Central memory CD8-positive, alpha-beta T cell (primary cell): ENCODE results near the gene UBASH3B.

Experiments used
- ATAC-seq: fragments of 150-1000 bp; cut with Tn5 transposase; replicated peaks from 2 replicates; pipeline ENCODE4 v1.10.0; 2022; ENCODE audit warnings: mild to moderate bottlenecking, moderate FRiP score, moderate number of reproducible peaks; ENCODE audit not compliant: poor library complexity, severe bottlenecking; ENCODE audit errors: extremely low read depth
- DNase-seq, 2 donors: peaks; one replicate each; pipeline ENCODE4 v3.0.0; 2021; ENCODE audit warnings: low spot score in 2 of 2
- H3K27ac Mint-ChIP-seq: one replicate; pipeline ENCODE4 v1.8.0; 2022; ENCODE audit warnings: low read depth, mild to moderate bottlenecking, moderate library complexity, mixed read lengths
- H3K27me3 Mint-ChIP-seq: one replicate; pipeline ENCODE4 v1.8.0; 2022; ENCODE audit warnings: mixed read lengths
- H3K36me3 Mint-ChIP-seq: one replicate; pipeline ENCODE4 v1.8.0; 2022; ENCODE audit warnings: mild to moderate bottlenecking, moderate library complexity, mixed read lengths; ENCODE audit not compliant: insufficient read depth
- H3K4me1 Mint-ChIP-seq: one replicate; pipeline ENCODE4 v1.8.0; 2022; ENCODE audit warnings: mixed read lengths
- H3K4me3 Mint-ChIP-seq: one replicate; pipeline ENCODE4 v1.8.0; 2022; ENCODE audit warnings: mild to moderate bottlenecking, moderate library complexity, mixed read lengths
- H3K9me3 Mint-ChIP-seq: one replicate; pipeline ENCODE4 v1.8.0; 2022; ENCODE audit warnings: mixed read lengths

The UBASH3B gene

DNA sequence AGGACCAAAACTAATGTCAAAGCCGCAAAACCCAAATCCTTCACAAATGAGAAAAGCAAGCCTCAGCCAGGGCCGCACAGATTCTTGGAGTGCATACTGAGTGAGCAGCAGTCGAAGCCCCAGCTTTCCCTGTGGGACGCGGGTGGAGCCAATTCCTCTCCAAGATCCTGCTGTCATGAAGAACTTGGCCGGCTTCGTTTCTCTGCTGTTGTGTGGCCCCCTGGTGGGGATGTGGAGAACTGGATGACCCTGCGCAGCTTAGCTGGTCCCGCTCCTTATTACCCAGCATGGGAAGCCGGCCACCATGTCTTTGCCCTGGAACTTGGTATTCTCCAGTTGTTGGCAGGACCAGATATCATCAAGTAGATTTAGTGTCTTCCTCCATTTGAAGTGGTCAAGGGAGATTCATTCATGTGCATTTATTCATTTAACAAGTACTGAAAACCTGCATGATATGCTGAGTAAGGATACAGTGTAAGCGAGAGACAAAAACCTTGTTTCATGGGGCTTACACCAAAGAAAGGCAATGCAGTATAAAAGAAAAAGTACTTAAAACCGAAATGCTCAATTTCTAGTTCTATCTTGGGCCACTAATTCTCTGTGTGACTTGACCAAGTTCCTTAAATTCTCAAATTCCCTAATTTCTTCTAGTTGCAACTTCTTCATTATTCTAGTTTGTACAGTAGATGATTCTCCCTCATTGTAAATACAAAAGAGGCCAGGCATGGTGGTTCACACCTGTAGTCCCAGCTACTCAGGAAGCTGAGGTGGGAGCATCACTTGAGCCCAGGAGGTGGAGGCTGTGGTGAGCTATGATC lies 126.1 kb downstream of the UBASH3B start:
- H3K4me3 Mint-ChIP-seq, result no peak overlapping the region
- peak overlapping the region; percentile 44 for H3K27ac Mint-ChIP-seq
- peak; percentile 58 to 62 for DNase-seq
- H3K9me3 Mint-ChIP-seq, result no peaks in the 10 kb centered on the region
- H3K36me3 Mint-ChIP-seq, result peaks cover 20% of the 10 kb centered on the region
- H3K4me1 Mint-ChIP-seq, result peaks cover 7% of the 10 kb centered on the region
- peak; percentile 54 for ATAC-seq
- H3K27me3 Mint-ChIP-seq, result no peaks in the 10 kb centered on the region

DNA sequence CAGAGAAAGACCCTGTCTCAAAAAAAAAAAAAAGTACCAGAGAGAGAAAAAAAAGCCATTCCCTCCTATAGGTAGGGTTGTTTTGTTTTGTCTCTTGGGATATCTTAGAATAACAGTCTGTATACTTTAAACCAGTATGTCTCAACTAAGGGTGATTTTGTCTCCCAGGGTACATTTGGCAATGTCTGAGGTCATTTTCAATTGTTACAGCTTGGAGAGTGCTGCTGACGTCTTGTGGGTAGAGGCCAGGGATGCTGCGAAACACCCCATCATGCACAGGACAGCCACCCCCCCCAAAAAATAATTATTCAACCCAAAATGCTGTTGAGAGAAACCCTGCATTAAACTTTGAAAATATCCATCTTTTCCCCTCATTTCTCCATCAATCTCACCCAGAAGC lies 126.7 kb downstream of the UBASH3B start:
- Mint-ChIP-seq H3K27me3 (no peaks in the 10 kb centered on the region), H3K4me3 (no peak overlapping the region), H3K4me1 (peaks cover 7% of the 10 kb centered on the region), H3K27ac (no peak overlapping the region), H3K9me3 (no peaks in the 10 kb centered on the region), H3K36me3 (peaks cover 21% of the 10 kb centered on the region)
- ATAC-seq (no peak), DNase-seq (no peak)

GRCh38 chr11:122784325-122784955 lies 128.9 kb downstream of the UBASH3B start:
- Mint-ChIP-seq H3K27me3 (no peaks in the 10 kb centered on the region), H3K9me3 (no peaks in the 10 kb centered on the region), H3K4me3 (no peak overlapping the region), H3K4me1 (peaks cover 7% of the 10 kb centered on the region), H3K36me3 (peaks cover 15% of the 10 kb centered on the region), H3K27ac (no peak overlapping the region)
- DNase-seq, result no peak
- no peak for ATAC-seq

GRCh38 chr11:122785031-122785541 lies 129.6 kb downstream of the UBASH3B start:
- DNase-seq, result no peak
- peaks cover 7% of the 10 kb centered on the region for H3K4me1 Mint-ChIP-seq
- no peak overlapping the region for H3K4me3 Mint-ChIP-seq
- no peaks in the 10 kb centered on the region for H3K9me3 Mint-ChIP-seq
- H3K27me3 Mint-ChIP-seq, result no peaks in the 10 kb centered on the region
- peaks cover 9% of the 10 kb centered on the region for H3K36me3 Mint-ChIP-seq
- H3K27ac Mint-ChIP-seq, result no peak overlapping the region
- no peak for ATAC-seq

GRCh38 chr11:122786896-122787295 lies 131.4 kb downstream of the UBASH3B start:
- H3K27me3 Mint-ChIP-seq, result no peaks in the 10 kb centered on the region
- H3K9me3 Mint-ChIP-seq, result no peaks in the 10 kb centered on the region
- DNase-seq, result no peak
- ATAC-seq, result no peak
- peaks cover 14% of the 10 kb centered on the region for H3K36me3 Mint-ChIP-seq
- no peaks in the 10 kb centered on the region for H3K4me1 Mint-ChIP-seq
- H3K4me3 Mint-ChIP-seq, result no peak overlapping the region
- no peak overlapping the region for H3K27ac Mint-ChIP-seq

DNA sequence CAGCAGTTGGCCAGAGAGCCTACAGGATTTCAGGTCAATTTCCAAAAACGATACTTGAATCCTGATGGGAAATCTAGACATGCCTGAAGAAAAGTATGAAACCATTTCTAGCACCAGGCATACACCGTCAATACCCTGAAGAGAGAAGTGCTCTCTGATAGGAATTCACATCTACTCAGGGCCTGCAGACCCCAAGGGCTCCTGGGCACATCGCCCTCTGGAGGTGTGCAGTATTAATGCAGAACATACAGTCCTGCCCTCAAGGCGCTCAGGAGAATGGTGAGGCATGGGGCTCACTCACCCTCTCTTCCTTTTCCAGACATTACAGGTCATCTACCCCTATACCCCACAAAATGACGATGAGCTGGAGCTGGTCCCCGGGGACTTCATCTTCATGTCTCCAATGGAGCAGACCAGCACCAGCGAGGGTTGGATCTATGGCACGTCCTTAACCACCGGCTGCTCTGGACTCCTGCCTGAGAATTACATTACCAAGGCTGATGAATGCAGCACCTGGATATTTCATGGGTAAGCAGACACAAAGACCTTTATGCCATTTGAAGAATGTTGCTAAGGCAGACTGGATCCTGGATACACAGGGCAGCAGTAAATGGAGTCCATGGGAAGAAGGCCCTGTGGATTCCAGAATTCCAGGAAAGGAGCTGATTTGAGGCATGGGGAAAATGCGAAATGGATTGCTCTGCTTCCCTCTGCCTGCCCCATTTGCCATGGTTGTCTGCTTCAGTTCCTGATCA lies 133.4 kb downstream of the UBASH3B start:
- no peak overlapping the region for H3K27ac Mint-ChIP-seq
- H3K27me3 Mint-ChIP-seq, result no peaks in the 10 kb centered on the region
- no peak for ATAC-seq
- H3K4me3 Mint-ChIP-seq, result no peak overlapping the region
- H3K9me3 Mint-ChIP-seq, result no peaks in the 10 kb centered on the region
- H3K4me1 Mint-ChIP-seq, result no peaks in the 10 kb centered on the region
- H3K36me3 Mint-ChIP-seq, result peaks cover 11% of the 10 kb centered on the region
- DNase-seq, result no peak

DNA sequence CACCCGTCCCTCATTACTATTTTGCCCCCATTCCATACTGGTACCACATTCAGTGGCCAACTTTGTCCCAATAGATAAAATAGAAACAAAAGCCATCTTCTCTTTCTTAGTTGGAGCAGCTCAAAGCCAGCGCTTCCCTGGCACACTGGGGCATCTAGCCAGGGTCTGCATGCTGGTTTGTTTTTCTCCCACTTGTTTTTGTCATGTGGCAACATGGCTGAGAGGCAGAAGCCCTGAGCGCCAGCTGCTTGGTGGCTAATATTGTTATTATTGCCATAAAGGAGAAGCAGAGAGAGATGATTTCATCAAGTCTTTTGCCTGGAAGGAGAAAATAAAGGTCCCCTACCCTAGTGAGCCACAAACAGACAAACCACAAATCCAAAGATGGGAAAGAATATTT lies 134.4 kb downstream of the UBASH3B start:
- Mint-ChIP-seq H3K27ac (no peak overlapping the region), H3K36me3 (peaks cover 7% of the 10 kb centered on the region), H3K9me3 (no peaks in the 10 kb centered on the region), H3K4me3 (no peak overlapping the region), H3K27me3 (no peaks in the 10 kb centered on the region), H3K4me1 (no peaks in the 10 kb centered on the region)
- ATAC-seq (no peak), DNase-seq (no peak)

DNA sequence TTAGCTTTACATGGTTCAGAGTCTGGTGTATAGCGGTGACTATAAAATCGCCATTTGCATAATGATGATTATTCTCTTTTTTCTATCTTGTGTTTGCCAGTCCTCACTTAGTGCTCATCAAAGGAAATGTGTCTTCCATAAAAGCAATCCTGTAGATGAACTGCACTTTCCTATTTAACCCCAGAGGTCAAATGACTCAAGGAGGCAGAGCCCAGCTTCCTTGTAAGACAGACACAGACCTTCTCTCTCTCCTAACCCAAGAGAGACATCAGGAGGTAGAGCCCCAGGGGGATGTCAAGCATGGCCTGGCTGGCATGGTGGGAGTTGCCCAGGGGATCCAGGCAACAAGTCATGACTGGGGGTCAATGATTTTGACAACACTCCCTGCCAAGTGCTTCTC lies 135.9 kb downstream of the UBASH3B start:
- Mint-ChIP-seq H3K36me3 (peaks cover 9% of the 10 kb centered on the region), H3K4me3 (no peak overlapping the region)

DNA sequence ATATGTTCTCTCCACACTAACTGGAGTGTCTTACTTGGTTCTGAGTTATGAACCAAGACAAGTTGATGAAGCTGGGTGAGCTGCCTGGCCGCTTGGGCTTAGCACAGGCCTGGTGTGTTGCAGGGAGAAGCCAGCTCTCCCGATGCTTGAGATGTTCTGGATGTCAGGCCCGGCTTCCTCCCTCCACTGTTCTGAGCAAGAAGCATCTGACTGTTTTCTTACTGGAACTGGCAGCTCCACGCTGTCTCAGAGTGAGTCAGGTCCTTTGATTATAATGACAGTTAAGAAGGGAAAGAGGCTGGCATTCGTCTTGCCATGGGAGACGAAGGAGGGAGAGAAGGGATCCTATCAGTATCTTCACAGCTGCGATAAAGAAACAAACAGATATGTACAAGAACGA lies 136.3 kb downstream of the UBASH3B start:
- DNase-seq, result no peak
- Mint-ChIP-seq H3K36me3 (peaks cover 11% of the 10 kb centered on the region), H3K4me1 (no peaks in the 10 kb centered on the region)

More for the DNA sequence above, 135.9 kb downstream of the UBASH3B start:
- no peak for DNase-seq
- H3K27me3 Mint-ChIP-seq, result no peaks in the 10 kb centered on the region
- H3K4me1 Mint-ChIP-seq, result no peaks in the 10 kb centered on the region
- no peaks in the 10 kb centered on the region for H3K9me3 Mint-ChIP-seq
- H3K27ac Mint-ChIP-seq, result no peak overlapping the region
- ATAC-seq, result no peak

GRCh38 chr11:122793515-122793914 lies 138.0 kb downstream of the UBASH3B start:
- Mint-ChIP-seq H3K4me3 (no peak overlapping the region), H3K9me3 (no peaks in the 10 kb centered on the region), H3K36me3 (peaks cover 18% of the 10 kb centered on the region), H3K27me3 (no peaks in the 10 kb centered on the region), H3K27ac (no peak overlapping the region), H3K4me1 (no peaks in the 10 kb centered on the region)
- ATAC-seq (no peak), DNase-seq (no peak)

More for the DNA sequence above, 136.3 kb downstream of the UBASH3B start:
- ATAC-seq, result no peak
- no peak overlapping the region for H3K4me3 Mint-ChIP-seq
- no peaks in the 10 kb centered on the region for H3K27me3 Mint-ChIP-seq
- no peaks in the 10 kb centered on the region for H3K9me3 Mint-ChIP-seq
- no peak overlapping the region for H3K27ac Mint-ChIP-seq

GRCh38 chr11:122795307-122795706 lies 139.8 kb downstream of the UBASH3B start:
- ATAC-seq, result no peak
- H3K36me3 Mint-ChIP-seq, result peaks cover 25% of the 10 kb centered on the region
- no peak overlapping the region for H3K4me3 Mint-ChIP-seq
- H3K9me3 Mint-ChIP-seq, result no peaks in the 10 kb centered on the region
- H3K27ac Mint-ChIP-seq, result no peak overlapping the region
- DNase-seq, result no peak
- H3K27me3 Mint-ChIP-seq, result no peaks in the 10 kb centered on the region
- no peaks in the 10 kb centered on the region for H3K4me1 Mint-ChIP-seq

DNA sequence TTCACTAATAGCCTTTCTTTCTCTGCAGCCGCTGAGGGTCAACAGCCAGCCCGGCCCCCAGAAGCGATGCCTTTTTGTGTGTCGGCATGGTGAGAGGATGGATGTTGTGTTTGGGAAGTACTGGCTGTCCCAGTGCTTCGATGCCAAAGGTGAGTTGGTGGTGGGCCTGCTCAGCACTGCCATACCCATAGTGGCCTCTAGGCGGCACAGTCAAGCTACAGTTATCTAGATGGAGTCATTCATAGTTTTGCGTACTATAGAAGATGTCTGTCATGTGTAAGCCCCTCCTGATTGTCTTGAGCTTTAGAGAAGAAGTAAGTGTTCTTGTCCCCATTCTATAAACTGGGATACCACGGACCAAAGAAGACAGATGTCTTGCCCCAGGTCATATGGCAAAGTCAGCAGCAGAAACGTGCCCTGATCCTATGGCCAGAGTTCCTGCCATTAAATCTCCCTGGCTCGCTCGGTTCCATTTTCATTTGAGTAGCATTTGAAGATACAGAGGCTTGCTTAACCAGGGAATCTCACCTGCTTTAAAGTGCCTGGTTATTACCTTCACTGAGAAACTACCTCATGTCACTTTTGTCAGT lies 140.7 kb downstream of the UBASH3B start:
- Mint-ChIP-seq H3K4me3 (no peak overlapping the region), H3K4me1 (no peaks in the 10 kb centered on the region), H3K9me3 (no peaks in the 10 kb centered on the region), H3K27ac (peak overlapping the region; percentile 32), H3K36me3 (peaks cover 25% of the 10 kb centered on the region), H3K27me3 (no peaks in the 10 kb centered on the region)
- peak; percentile 73 for ATAC-seq
- peak; percentile 61 to 64 for DNase-seq
